HG03060 (cell line): ENCODE data around the gene GRHL3.

ENCODE experiments used
- ATAC-seq: cut with Tn5 transposase; IDR thresholded peaks from one replicate; pipeline ENCODE4 v1.9.1; 2021; ENCODE audit warnings: low read depth, moderate number of reproducible peaks; ENCODE audit not compliant: unreplicated experiment

GRHL3 gene

DNA sequence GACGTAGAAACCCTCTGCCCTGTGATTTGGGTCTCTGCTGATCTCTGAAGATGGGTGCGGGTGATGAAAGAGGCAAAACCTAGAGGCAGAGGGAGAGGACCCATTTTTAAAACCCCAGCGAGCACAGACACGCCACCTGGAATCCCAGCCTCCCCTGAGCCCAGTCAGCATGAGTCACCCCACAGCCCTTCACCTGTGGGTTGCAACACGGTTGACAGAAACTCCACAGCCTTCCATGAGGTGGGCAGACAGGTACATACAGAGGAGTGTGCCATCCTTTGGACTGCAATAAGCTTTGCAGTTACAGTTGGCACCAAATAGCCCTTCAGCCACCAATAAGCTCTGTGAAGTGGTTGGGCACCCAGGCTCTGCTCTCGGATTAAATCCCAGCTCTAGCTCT lies 2.1 kb upstream of the GRHL3 start:
- ATAC-seq = no peak

- ATAC-seq = no peak
These were observed 1.1 kb upstream of the GRHL3 start for GRCh38 chr1:24317956-24318614.

GRCh38 chr1:24318615-24319311 lies 394 bp upstream of the GRHL3 start:
- no peak for ATAC-seq

GRCh38 chr1:24319962-24320361 lies 805 bp downstream of the GRHL3 start:
- no peak for ATAC-seq

DNA sequence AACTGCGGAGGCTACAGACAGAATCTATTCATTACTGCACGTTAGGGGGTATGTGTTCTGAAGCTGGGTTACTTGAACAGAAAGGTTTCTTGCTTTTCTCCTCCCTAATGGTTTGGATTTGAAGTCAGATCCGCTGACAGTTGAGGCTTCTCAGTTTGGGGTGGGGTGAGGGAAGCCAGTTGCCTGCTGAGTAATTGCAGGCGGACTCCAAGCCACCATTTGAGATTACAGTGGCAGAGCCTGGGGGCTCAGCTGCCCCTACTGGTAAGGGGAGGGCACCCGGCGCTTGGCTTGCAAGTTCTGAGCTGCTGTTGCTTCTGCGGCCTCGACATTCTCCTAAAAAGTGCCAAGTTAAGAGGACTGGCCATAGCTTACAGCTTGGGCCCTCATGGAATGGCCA lies 2.0 kb downstream of the GRHL3 start:
- no peak for ATAC-seq

- ATAC-seq = no peak
These were observed 2.7 kb downstream of the GRHL3 start for GRCh38 chr1:24321697-24322469.

GRCh38 chr1:24322470-24323177 lies 3.5 kb downstream of the GRHL3 start:
- ATAC-seq = no peak

GRCh38 chr1:24323281-24323680 lies 4.1 kb downstream of the GRHL3 start:
- no peak for ATAC-seq

DNA sequence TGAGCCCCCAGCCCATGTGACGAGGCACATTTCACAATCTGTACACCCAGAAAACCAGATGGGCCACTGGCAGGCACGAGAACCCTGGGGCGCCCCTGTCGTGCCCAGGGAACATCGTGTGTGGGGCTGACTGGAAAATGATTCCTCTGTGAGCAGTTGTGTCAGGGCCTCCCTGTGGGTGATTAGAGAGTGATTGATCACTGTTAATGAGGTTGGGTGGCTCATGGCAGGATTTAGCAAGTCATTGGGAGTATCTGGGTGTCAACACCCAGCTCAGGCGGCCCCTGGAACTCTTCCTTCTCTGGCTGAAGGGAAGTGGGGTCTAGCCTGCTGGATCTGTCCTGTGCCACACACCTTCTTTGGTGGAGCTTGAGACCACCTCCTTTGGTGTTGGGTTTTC lies 5.7 kb downstream of the GRHL3 start:
- ATAC-seq = no peak

GRCh38 chr1:24325587-24326449 lies 6.7 kb downstream of the GRHL3 start:
- ATAC-seq = no peak

GRCh38 chr1:24327486-24327885 lies 8.3 kb downstream of the GRHL3 start:
- no peak for ATAC-seq

GRCh38 chr1:24327891-24328290 lies 8.7 kb downstream of the GRHL3 start:
- no peak for ATAC-seq

GRCh38 chr1:24329331-24329730 lies 10.2 kb downstream of the GRHL3 start:
- ATAC-seq = no peak

- ATAC-seq = no peak
These were observed 10.8 kb downstream of the GRHL3 start for GRCh38 chr1:24329797-24330543.

DNA sequence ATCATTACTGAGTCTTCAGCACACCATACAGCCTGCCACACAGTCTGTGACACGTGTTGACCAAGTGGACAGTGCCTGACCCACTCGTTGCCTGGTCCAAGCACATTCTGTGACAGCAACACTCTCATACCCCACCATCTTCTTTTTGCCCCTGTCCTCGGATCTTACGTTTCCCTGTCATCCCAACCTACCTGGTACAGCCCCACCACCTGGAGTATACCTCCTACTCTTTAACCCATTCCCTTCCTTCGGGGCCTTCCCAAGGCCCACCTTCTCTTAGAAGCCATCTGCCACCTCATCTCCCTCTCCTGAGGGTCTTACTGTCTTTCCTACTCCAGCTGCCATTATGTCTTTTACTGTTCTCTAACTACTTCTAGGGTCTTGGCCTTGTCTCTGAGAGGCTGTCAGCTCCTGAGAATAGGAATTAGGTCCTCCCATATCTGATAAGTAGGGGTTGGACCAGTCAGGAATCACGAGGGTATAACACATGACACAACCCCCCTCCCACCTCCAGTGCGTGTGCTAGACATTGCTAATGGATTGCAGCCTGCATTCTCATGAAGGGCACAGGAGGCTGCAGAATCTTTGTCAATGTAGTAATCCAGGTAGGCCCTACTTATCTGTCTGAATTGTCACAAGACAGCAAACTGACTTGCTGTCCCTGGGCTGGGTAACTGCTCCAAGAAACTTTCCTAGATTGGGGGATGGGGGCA lies 13.0 kb downstream of the GRHL3 start:
- no peak for ATAC-seq

- ATAC-seq = no peak
These were observed 16.9 kb downstream of the GRHL3 start for GRCh38 chr1:24336075-24336474.

GRCh38 chr1:24337455-24337854 lies 18.3 kb downstream of the GRHL3 start:
- ATAC-seq = no peak

GRCh38 chr1:24338447-24338846 lies 19.3 kb downstream of the GRHL3 start:
- no peak for ATAC-seq

- ATAC-seq = no peak
These were observed 20.8 kb downstream of the GRHL3 start for GRCh38 chr1:24339996-24340395.
